ENCODE data around the gene TSC1.

The TSC1 gene

GRCh38 chr9:132877824-132878694, 66.4 kb downstream of the TSC1 start, which contains the start of gene AK8:
Gene AK8 (minus strand): TSS chr9:132878284. CDS start chr9:132878255, 29 bp downstream.
- Histone ChIP-seq H3K79me2 (ENCODE audit: control insufficient read depth, insufficient read depth, low read length, unreplicated experiment) (no peaks in the 10 kb centered on the region), H3K4me3 (ENCODE audit: low read depth, low read length) (peak within 1 kb of the TSS; percentile 92), H3K27me3 (ENCODE audit: insufficient read depth, low read length) (no peaks in the 10 kb centered on the region), H3K4me1 (ENCODE audit: control insufficient read depth, insufficient read depth, low read length, unreplicated experiment) (peaks cover 3% of the 10 kb centered on the region), H3K27ac (ENCODE audit: low read depth, low read length) (peak within 1 kb of the TSS; percentile 67; the same call in 1 of the 2 replicates), H2AFZ (ENCODE audit: low read length, unreplicated experiment) (peak within 1 kb of the TSS; percentile 98), H3K36me3 (ENCODE audit: insufficient read depth, low read length) (no peaks in the 10 kb centered on the region)

GRCh38 chr9:132877458-132877823, 67.0 kb downstream of the TSC1 start:
- H3K36me3 ChIP-seq (ENCODE audit: insufficient read depth, low read length), result no peaks in the 10 kb centered on the region
- H3K4me1 ChIP-seq (ENCODE audit: control insufficient read depth, insufficient read depth, low read length, unreplicated experiment), result peaks cover 3% of the 10 kb centered on the region
- H2AFZ ChIP-seq (ENCODE audit: low read length, unreplicated experiment), result peak overlapping the region; percentile 84
- H3K4me3 ChIP-seq (ENCODE audit: low read depth, low read length), result peak overlapping the region; percentile 92
- H3K79me2 ChIP-seq (ENCODE audit: control insufficient read depth, insufficient read depth, low read length, unreplicated experiment), result no peaks in the 10 kb centered on the region
- H3K27me3 ChIP-seq (ENCODE audit: insufficient read depth, low read length), result no peaks in the 10 kb centered on the region
- H3K27ac ChIP-seq (ENCODE audit: low read depth, low read length), result no peak overlapping the region

- peaks cover 2% of the 10 kb centered on the region for H3K4me1 ChIP-seq (ENCODE audit: control insufficient read depth, insufficient read depth, low read length, unreplicated experiment)
- H3K4me3 ChIP-seq (ENCODE audit: low read depth, low read length), result no peak overlapping the region; the same call in 1 of the 2 replicates
Observed at GRCh38 chr9:132876849-132877248, 67.6 kb downstream of the TSC1 start.

GRCh38 chr9:132875159-132875558, 69.3 kb downstream of the TSC1 start:
- Histone ChIP-seq H3K79me2 (ENCODE audit: control insufficient read depth, insufficient read depth, low read length, unreplicated experiment) (no peaks in the 10 kb centered on the region), H3K36me3 (ENCODE audit: insufficient read depth, low read length) (no peaks in the 10 kb centered on the region), H3K4me3 (ENCODE audit: low read depth, low read length) (no peak overlapping the region), H3K4me1 (ENCODE audit: control insufficient read depth, insufficient read depth, low read length, unreplicated experiment) (peaks cover 3% of the 10 kb centered on the region), H2AFZ (ENCODE audit: low read length, unreplicated experiment) (no peak overlapping the region), H3K27me3 (ENCODE audit: insufficient read depth, low read length) (no peaks in the 10 kb centered on the region), H3K27ac (ENCODE audit: low read depth, low read length) (no peak overlapping the region)

More at GRCh38 chr9:132876849-132877248, 67.6 kb downstream of the TSC1 start:
- H3K36me3 ChIP-seq (ENCODE audit: insufficient read depth, low read length), result no peaks in the 10 kb centered on the region
- H3K27me3 ChIP-seq (ENCODE audit: insufficient read depth, low read length), result no peaks in the 10 kb centered on the region
- no peak overlapping the region for H3K27ac ChIP-seq (ENCODE audit: low read depth, low read length)
- no peaks in the 10 kb centered on the region for H3K79me2 ChIP-seq (ENCODE audit: control insufficient read depth, insufficient read depth, low read length, unreplicated experiment)
- H2AFZ ChIP-seq (ENCODE audit: low read length, unreplicated experiment), result no peak overlapping the region

GRCh38 chr9:132873403-132873802, 71.0 kb downstream of the TSC1 start:
- Histone ChIP-seq H3K27ac (ENCODE audit: low read depth, low read length) (no peak overlapping the region), H3K36me3 (ENCODE audit: insufficient read depth, low read length) (no peaks in the 10 kb centered on the region), H3K79me2 (ENCODE audit: control insufficient read depth, insufficient read depth, low read length, unreplicated experiment) (no peaks in the 10 kb centered on the region), H3K4me1 (ENCODE audit: control insufficient read depth, insufficient read depth, low read length, unreplicated experiment) (peaks cover 3% of the 10 kb centered on the region), H3K27me3 (ENCODE audit: insufficient read depth, low read length) (no peaks in the 10 kb centered on the region), H2AFZ (ENCODE audit: low read length, unreplicated experiment) (no peak overlapping the region), H3K4me3 (ENCODE audit: low read depth, low read length) (no peak overlapping the region)

- Histone ChIP-seq H3K27me3 (ENCODE audit: insufficient read depth, low read length) (no peaks in the 10 kb centered on the region), H3K27ac (ENCODE audit: low read depth, low read length) (no peak overlapping the region), H2AFZ (ENCODE audit: low read length, unreplicated experiment) (no peak overlapping the region), H3K4me3 (ENCODE audit: low read depth, low read length) (no peak overlapping the region), H3K79me2 (ENCODE audit: control insufficient read depth, insufficient read depth, low read length, unreplicated experiment) (no peaks in the 10 kb centered on the region), H3K4me1 (ENCODE audit: control insufficient read depth, insufficient read depth, low read length, unreplicated experiment) (peaks cover 3% of the 10 kb centered on the region), H3K36me3 (ENCODE audit: insufficient read depth, low read length) (no peaks in the 10 kb centered on the region)
Observed at GRCh38 chr9:132869266-132869665, 75.2 kb downstream of the TSC1 start.

GRCh38 chr9:132866898-132867297, 77.5 kb downstream of the TSC1 start:
- Histone ChIP-seq H3K4me1 (ENCODE audit: control insufficient read depth, insufficient read depth, low read length, unreplicated experiment) (peaks cover 3% of the 10 kb centered on the region), H2AFZ (ENCODE audit: low read length, unreplicated experiment) (no peak overlapping the region), H3K27me3 (ENCODE audit: insufficient read depth, low read length) (no peaks in the 10 kb centered on the region), H3K27ac (ENCODE audit: low read depth, low read length) (no peak overlapping the region), H3K79me2 (ENCODE audit: control insufficient read depth, insufficient read depth, low read length, unreplicated experiment) (no peaks in the 10 kb centered on the region), H3K36me3 (ENCODE audit: insufficient read depth, low read length) (no peaks in the 10 kb centered on the region), H3K4me3 (ENCODE audit: low read depth, low read length) (no peak overlapping the region)

- H3K79me2 ChIP-seq (ENCODE audit: control insufficient read depth, insufficient read depth, low read length, unreplicated experiment), result no peaks in the 10 kb centered on the region
- H3K4me1 ChIP-seq (ENCODE audit: control insufficient read depth, insufficient read depth, low read length, unreplicated experiment), result no peaks in the 10 kb centered on the region
- H3K4me3 ChIP-seq (ENCODE audit: low read depth, low read length), result no peak overlapping the region
- H2AFZ ChIP-seq (ENCODE audit: low read length, unreplicated experiment), result no peak overlapping the region
- H3K27me3 ChIP-seq (ENCODE audit: insufficient read depth, low read length), result no peaks in the 10 kb centered on the region
- H3K27ac ChIP-seq (ENCODE audit: low read depth, low read length), result no peak overlapping the region
- H3K36me3 ChIP-seq (ENCODE audit: insufficient read depth, low read length), result no peaks in the 10 kb centered on the region
Observed at GRCh38 chr9:132864691-132865090, 79.7 kb downstream of the TSC1 start.

GRCh38 chr9:132864277-132864676, 80.1 kb downstream of the TSC1 start:
- no peaks in the 10 kb centered on the region for H3K4me1 ChIP-seq (ENCODE audit: control insufficient read depth, insufficient read depth, low read length, unreplicated experiment)
- no peaks in the 10 kb centered on the region for H3K27me3 ChIP-seq (ENCODE audit: insufficient read depth, low read length)
- H3K79me2 ChIP-seq (ENCODE audit: control insufficient read depth, insufficient read depth, low read length, unreplicated experiment), result no peaks in the 10 kb centered on the region
- H3K27ac ChIP-seq (ENCODE audit: low read depth, low read length), result no peak overlapping the region
- H3K4me3 ChIP-seq (ENCODE audit: low read depth, low read length), result no peak overlapping the region
- H2AFZ ChIP-seq (ENCODE audit: low read length, unreplicated experiment), result no peak overlapping the region
- H3K36me3 ChIP-seq (ENCODE audit: insufficient read depth, low read length), result no peaks in the 10 kb centered on the region

- Histone ChIP-seq H3K36me3 (ENCODE audit: insufficient read depth, low read length) (no peaks in the 10 kb centered on the region), H3K27ac (ENCODE audit: low read depth, low read length) (no peak overlapping the region), H3K4me1 (ENCODE audit: control insufficient read depth, insufficient read depth, low read length, unreplicated experiment) (peaks cover 2% of the 10 kb centered on the region), H2AFZ (ENCODE audit: low read length, unreplicated experiment) (no peak overlapping the region), H3K4me3 (ENCODE audit: low read depth, low read length) (no peak overlapping the region), H3K79me2 (ENCODE audit: control insufficient read depth, insufficient read depth, low read length, unreplicated experiment) (no peaks in the 10 kb centered on the region), H3K27me3 (ENCODE audit: insufficient read depth, low read length) (no peaks in the 10 kb centered on the region; the same call in 1 of the 2 replicates)
Observed at GRCh38 chr9:132863096-132863495, 81.3 kb downstream of the TSC1 start.

GRCh38 chr9:132862533-132862932, 81.9 kb downstream of the TSC1 start:
- Histone ChIP-seq H2AFZ (ENCODE audit: low read length, unreplicated experiment) (no peak overlapping the region), H3K36me3 (ENCODE audit: insufficient read depth, low read length) (no peaks in the 10 kb centered on the region), H3K27ac (ENCODE audit: low read depth, low read length) (no peak overlapping the region), H3K27me3 (ENCODE audit: insufficient read depth, low read length) (no peaks in the 10 kb centered on the region; the same call in 1 of the 2 replicates), H3K4me3 (ENCODE audit: low read depth, low read length) (no peak overlapping the region), H3K79me2 (ENCODE audit: control insufficient read depth, insufficient read depth, low read length, unreplicated experiment) (no peaks in the 10 kb centered on the region), H3K4me1 (ENCODE audit: control insufficient read depth, insufficient read depth, low read length, unreplicated experiment) (peaks cover 8% of the 10 kb centered on the region)

Measured in ACC112 (cell line).